Activated CD4-positive, alpha-beta T cell treated with anti-CD3 and anti-CD28 coated beads, Interleukin-2, amount 50 U/mL, for 16 hours (primary cell): ENCODE data around the gene ATP6V0E1.

ENCODE experiments used
- DNase-seq: peaks from one replicate; pipeline ENCODE4 v3.0.0-alpha.2; 2020

The ATP6V0E1 gene

GRCh38 chr5:172957458-172957857, 26.1 kb upstream of the ATP6V0E1 start:
- no peak for DNase-seq

- DNase-seq = peak; percentile 58
Observed at GRCh38 chr5:172958331-172959046, 25.1 kb upstream of the ATP6V0E1 start.

GRCh38 chr5:172959824-172960799, 23.5 kb upstream of the ATP6V0E1 start:
- no peak for DNase-seq

- DNase-seq = no peak
Observed at GRCh38 chr5:172969921-172970320, 13.7 kb upstream of the ATP6V0E1 start.

- DNase-seq = no peak
Observed at GRCh38 chr5:172971482-172971881, 12.1 kb upstream of the ATP6V0E1 start.

GRCh38 chr5:172972552-172972951, 11.0 kb upstream of the ATP6V0E1 start:
- DNase-seq = no peak

GRCh38 chr5:172973127-172973916, 10.2 kb upstream of the ATP6V0E1 start:
- DNase-seq = no peak

GRCh38 chr5:172973931-172974330, 9.6 kb upstream of the ATP6V0E1 start:
- no peak for DNase-seq

- no peak for DNase-seq
Observed at GRCh38 chr5:172975289-172975688, 8.3 kb upstream of the ATP6V0E1 start.

GRCh38 chr5:172979778-172980177, 3.8 kb upstream of the ATP6V0E1 start:
- DNase-seq = no peak

- no peak for DNase-seq
Observed at GRCh38 chr5:172981931-172982330, 1.6 kb upstream of the ATP6V0E1 start.

- peak; percentile 81 for DNase-seq
Observed at GRCh38 chr5:172984244-172984953, 828 bp downstream of the ATP6V0E1 start.

GRCh38 chr5:172985596-172985995, 2.0 kb downstream of the ATP6V0E1 start:
- DNase-seq = no peak

- no peak for DNase-seq
Observed at GRCh38 chr5:172988276-172988675, 4.7 kb downstream of the ATP6V0E1 start.

- DNase-seq = no peak
Observed at GRCh38 chr5:172990776-172991175, 7.2 kb downstream of the ATP6V0E1 start.

- no peak for DNase-seq
Observed at GRCh38 chr5:172994405-172994804, 10.8 kb downstream of the ATP6V0E1 start.

- DNase-seq = no peak
Observed at GRCh38 chr5:172999372-172999973, 15.9 kb downstream of the ATP6V0E1 start.

- DNase-seq = no peak
Observed at GRCh38 chr5:172999974-173000373, 16.4 kb downstream of the ATP6V0E1 start.

GRCh38 chr5:173001229-173001841, 17.8 kb downstream of the ATP6V0E1 start:
- DNase-seq = peak; percentile 39

- DNase-seq = no peak
Observed at GRCh38 chr5:173003360-173003759, 19.8 kb downstream of the ATP6V0E1 start.

- no peak for DNase-seq
Observed at GRCh38 chr5:173004013-173004412, 20.4 kb downstream of the ATP6V0E1 start.

GRCh38 chr5:173004447-173004846, 20.9 kb downstream of the ATP6V0E1 start:
- DNase-seq = no peak
